ENCODE results near the gene ERBIN.

ERBIN gene

GRCh38 chr5:66010476-66010875 is 84.1 kb downstream of the ERBIN start:
- no peak overlapping the region for H2AK5ac ChIP-seq (ENCODE audit: low read length)
- no peaks in the 10 kb centered on the region for H3K27me3 ChIP-seq (ENCODE audit: insufficient read depth, low read length)
- no peak overlapping the region for H3K14ac ChIP-seq (ENCODE audit: low read length)
- no peak overlapping the region for H4K8ac ChIP-seq (ENCODE audit: low read depth, low read length)
- no peak overlapping the region for H3K23ac ChIP-seq (ENCODE audit: low read length)
- H3K27ac ChIP-seq (ENCODE audit: low read depth, low read length), result no peak overlapping the region
- no peaks in the 10 kb centered on the region for H3K79me2 ChIP-seq (ENCODE audit: control insufficient read depth, insufficient read depth, low read length, poor library complexity)
- H3K36me3 ChIP-seq (ENCODE audit: control insufficient read depth in 1 of 2, insufficient read depth in 2 of 2, low read length in 2 of 2), result peaks cover 0 to 2% of the 10 kb centered on the region in 2 experiments
- no peak overlapping the region for H2BK120ac ChIP-seq (ENCODE audit: insufficient read depth, low read length, poor library complexity)
- no peak overlapping the region for H4K91ac ChIP-seq (ENCODE audit: low read depth, low read length)
- H3K79me1 ChIP-seq (ENCODE audit: low read length), result no peaks in the 10 kb centered on the region
- no peak overlapping the region for H4K12ac ChIP-seq (ENCODE audit: low read depth, low read length)
- no peak overlapping the region for H3K4ac ChIP-seq (ENCODE audit: low read depth, low read length)
- no peak overlapping the region for H3K18ac ChIP-seq (ENCODE audit: low read length)
- H3K4me1 ChIP-seq (ENCODE audit: control insufficient read depth in 1 of 2, insufficient read depth in 2 of 2, low read length in 2 of 2), result no peaks in the 10 kb centered on the region
- H2AFZ ChIP-seq (ENCODE audit: insufficient read depth, low read length, poor library complexity), result no peak overlapping the region
- H3K9me3 ChIP-seq (ENCODE audit: insufficient read depth, low read depth, low read length), result no peaks in the 10 kb centered on the region
- DNase-seq, result no peak
- H2BK12ac ChIP-seq (ENCODE audit: low read length), result no peak overlapping the region
- no peak overlapping the region for H3K9ac ChIP-seq (ENCODE audit: low read length)
- H2BK5ac ChIP-seq (ENCODE audit: low read depth, low read length, poor library complexity), result no peak overlapping the region
- no peak overlapping the region for H3K4me3 ChIP-seq (ENCODE audit: low read depth, low read length)
- no peak overlapping the region for H3K4me2 ChIP-seq (ENCODE audit: low read length)

DNA sequence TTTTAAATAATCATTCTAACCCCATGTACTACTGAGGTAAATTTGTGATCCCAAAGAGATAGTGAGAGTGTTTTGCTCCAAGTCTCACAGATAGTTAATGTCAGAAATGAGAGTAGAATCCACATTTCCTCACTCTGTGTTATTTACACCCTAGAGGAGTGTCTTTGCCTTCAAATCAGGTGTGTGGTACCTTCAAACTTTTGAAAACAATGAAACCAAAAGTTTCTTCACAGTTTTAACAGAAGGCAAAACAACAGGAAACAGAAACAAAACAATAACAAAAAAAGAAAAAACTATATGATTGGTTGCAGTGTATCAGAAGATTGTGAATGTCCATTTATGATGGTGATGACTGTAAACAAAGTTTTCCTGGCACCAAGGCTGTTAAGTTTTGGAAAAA is 85.9 kb downstream of the ERBIN start:
- Histone ChIP-seq H3K14ac (ENCODE audit: low read length) (no peak overlapping the region), H4K91ac (ENCODE audit: low read depth, low read length) (no peak overlapping the region), H3K27ac (ENCODE audit: low read depth, low read length) (no peak overlapping the region), H3K4me2 (ENCODE audit: low read length) (no peak overlapping the region), H2AFZ (ENCODE audit: insufficient read depth, low read length, poor library complexity) (no peak overlapping the region), H3K23ac (ENCODE audit: low read length) (no peak overlapping the region), H2BK5ac (ENCODE audit: low read depth, low read length, poor library complexity) (no peak overlapping the region), H3K4me3 (ENCODE audit: low read depth, low read length) (no peak overlapping the region), H2AK5ac (ENCODE audit: low read length) (no peak overlapping the region), H2BK120ac (ENCODE audit: insufficient read depth, low read length, poor library complexity) (no peak overlapping the region), H4K8ac (ENCODE audit: low read depth, low read length) (no peak overlapping the region), H3K36me3 (ENCODE audit: control insufficient read depth in 1 of 2, insufficient read depth in 2 of 2, low read length in 2 of 2) (peaks cover 0 to 4% of the 10 kb centered on the region in 2 experiments), H3K79me2 (ENCODE audit: control insufficient read depth, insufficient read depth, low read length, poor library complexity) (no peaks in the 10 kb centered on the region), H3K18ac (ENCODE audit: low read length) (no peak overlapping the region), H3K4ac (ENCODE audit: low read depth, low read length) (no peak overlapping the region), H3K27me3 (ENCODE audit: insufficient read depth, low read length) (no peaks in the 10 kb centered on the region), H3K79me1 (ENCODE audit: low read length) (no peaks in the 10 kb centered on the region), H3K4me1 (ENCODE audit: control insufficient read depth in 1 of 2, insufficient read depth in 2 of 2, low read length in 2 of 2) (no peaks in the 10 kb centered on the region), H3K9me3 (ENCODE audit: insufficient read depth, low read depth, low read length) (no peaks in the 10 kb centered on the region), H3K9ac (ENCODE audit: low read length) (no peak overlapping the region), H4K12ac (ENCODE audit: low read depth, low read length) (no peak overlapping the region), H2BK12ac (ENCODE audit: low read length) (no peak overlapping the region)
- no peak for DNase-seq

- H2BK5ac ChIP-seq (ENCODE audit: low read depth, low read length, poor library complexity), result no peak overlapping the region
- H2AFZ ChIP-seq (ENCODE audit: insufficient read depth, low read length, poor library complexity), result no peak overlapping the region
- H3K36me3 ChIP-seq (ENCODE audit: control insufficient read depth in 1 of 2, insufficient read depth in 2 of 2, low read length in 2 of 2), result peaks cover 0 to 4% of the 10 kb centered on the region in 2 experiments
- no peak overlapping the region for H3K4me3 ChIP-seq (ENCODE audit: low read depth, low read length)
- no peak overlapping the region for H2BK120ac ChIP-seq (ENCODE audit: insufficient read depth, low read length, poor library complexity)
- H3K23ac ChIP-seq (ENCODE audit: low read length), result no peak overlapping the region
- H3K4me2 ChIP-seq (ENCODE audit: low read length), result no peak overlapping the region
- H4K8ac ChIP-seq (ENCODE audit: low read depth, low read length), result no peak overlapping the region
- no peaks in the 10 kb centered on the region for H3K79me2 ChIP-seq (ENCODE audit: control insufficient read depth, insufficient read depth, low read length, poor library complexity)
- H3K9me3 ChIP-seq (ENCODE audit: insufficient read depth, low read depth, low read length), result no peaks in the 10 kb centered on the region
- H4K12ac ChIP-seq (ENCODE audit: low read depth, low read length), result no peak overlapping the region
- DNase-seq, result no peak
- H3K27me3 ChIP-seq (ENCODE audit: insufficient read depth, low read length), result no peaks in the 10 kb centered on the region
- H3K18ac ChIP-seq (ENCODE audit: low read length), result no peak overlapping the region
- H3K79me1 ChIP-seq (ENCODE audit: low read length), result no peaks in the 10 kb centered on the region
- no peak overlapping the region for H4K91ac ChIP-seq (ENCODE audit: low read depth, low read length)
- no peak overlapping the region for H2BK12ac ChIP-seq (ENCODE audit: low read length)
- WGBS (ENCODE audit: extremely low coverage, insufficient coverage, insufficient read length), result no CpG with 5 or more reads among the region's 2 CpGs
- H3K9ac ChIP-seq (ENCODE audit: low read length), result no peak overlapping the region
- no peaks in the 10 kb centered on the region for H3K4me1 ChIP-seq (ENCODE audit: control insufficient read depth in 1 of 2, insufficient read depth in 2 of 2, low read length in 2 of 2)
- H2AK5ac ChIP-seq (ENCODE audit: low read length), result no peak overlapping the region
- H3K4ac ChIP-seq (ENCODE audit: low read depth, low read length), result no peak overlapping the region
- H3K14ac ChIP-seq (ENCODE audit: low read length), result no peak overlapping the region
- no peak overlapping the region for H3K27ac ChIP-seq (ENCODE audit: low read depth, low read length)
Observed at GRCh38 chr5:66013397-66013796, 87.0 kb downstream of the ERBIN start.

- no CpG with 5 or more reads among the region's 1 CpG for WGBS (ENCODE audit: extremely low coverage, insufficient coverage, insufficient read length)
- H2AFZ ChIP-seq (ENCODE audit: insufficient read depth, low read length, poor library complexity), result no peak overlapping the region
- no peak overlapping the region for H2BK120ac ChIP-seq (ENCODE audit: insufficient read depth, low read length, poor library complexity)
- H2AK5ac ChIP-seq (ENCODE audit: low read length), result no peak overlapping the region
- no peaks in the 10 kb centered on the region for H3K27me3 ChIP-seq (ENCODE audit: insufficient read depth, low read length)
- no peaks in the 10 kb centered on the region for H3K79me2 ChIP-seq (ENCODE audit: control insufficient read depth, insufficient read depth, low read length, poor library complexity)
- H3K4me3 ChIP-seq (ENCODE audit: low read depth, low read length), result no peak overlapping the region
- peaks cover 0 to 3% of the 10 kb centered on the region in 2 experiments for H3K36me3 ChIP-seq (ENCODE audit: control insufficient read depth in 1 of 2, insufficient read depth in 2 of 2, low read length in 2 of 2)
- no peak overlapping the region for H3K4ac ChIP-seq (ENCODE audit: low read depth, low read length)
- no peak overlapping the region for H4K8ac ChIP-seq (ENCODE audit: low read depth, low read length)
- H3K27ac ChIP-seq (ENCODE audit: low read depth, low read length), result no peak overlapping the region
- H3K14ac ChIP-seq (ENCODE audit: low read length), result no peak overlapping the region
- no peak overlapping the region for H4K91ac ChIP-seq (ENCODE audit: low read depth, low read length)
- no peak for DNase-seq
- H2BK12ac ChIP-seq (ENCODE audit: low read length), result no peak overlapping the region
- no peak overlapping the region for H3K4me2 ChIP-seq (ENCODE audit: low read length)
- H2BK5ac ChIP-seq (ENCODE audit: low read depth, low read length, poor library complexity), result no peak overlapping the region
- H4K12ac ChIP-seq (ENCODE audit: low read depth, low read length), result no peak overlapping the region
- no peak overlapping the region for H3K23ac ChIP-seq (ENCODE audit: low read length)
- no peak overlapping the region for H3K18ac ChIP-seq (ENCODE audit: low read length)
- no peaks in the 10 kb centered on the region for H3K79me1 ChIP-seq (ENCODE audit: low read length)
- H3K9ac ChIP-seq (ENCODE audit: low read length), result no peak overlapping the region
- H3K4me1 ChIP-seq (ENCODE audit: control insufficient read depth in 1 of 2, insufficient read depth in 2 of 2, low read length in 2 of 2), result no peaks in the 10 kb centered on the region
- H3K9me3 ChIP-seq (ENCODE audit: insufficient read depth, low read depth, low read length), result no peaks in the 10 kb centered on the region
Observed at GRCh38 chr5:66013906-66014305, 87.5 kb downstream of the ERBIN start.
